SK-N-SH (cell line): Measurements from ENCODE around the gene RFK. TPM values are rescaled to one million over a fixed set of nuclear protein-coding genes. Genes with fewer than 3 reads are reported as not detected.

Experiments used
- CTCF ChIA-PET: fragments of 300-600, 350-600 bp; formaldehyde crosslinking; extraction: SDS; loops from one replicate; lab custom pipeline; 2021; lab: Yijun Ruan, JAX
- POLR2A ChIA-PET: fragments of 350-600 bp; sonication (Branson Sonifier 250); formaldehyde crosslinking; extraction: SDS; loops from one replicate; lab custom pipeline; 2020; ENCODE audit warnings: antibody characterized with exemption, inconsistent platforms; lab: Yijun Ruan, JAX
- DNase-seq: peaks from one replicate; pipeline ENCODE4 v3.0.0; 2012
- H2AFZ ChIP-seq: fragments of 200-600 bp; sonication (generic); 2 replicates; pipeline ENCODE4 v1.8.1; 2016; ENCODE audit warnings: antibody characterized with exemption, mild to moderate bottlenecking, low read depth
- H3F3A ChIP-seq: fragments of 200-600 bp; sonication (generic); replicated peaks from 2 replicates; pipeline ENCODE3; 2016; ENCODE audit warnings: antibody characterized with exemption, mild to moderate bottlenecking; ENCODE audit not compliant: insufficient read depth
- H3K27ac ChIP-seq, 2 experiments: fragments of 200-500 bp in 1 of 2; fragments of 200-600 bp in 1 of 2; sonication (Bioruptor generic) in 1 of 2; sonication (generic), shearing (Covaris generic) in 1 of 2; 2 replicates each; pipeline versions ENCODE4 v1.5.1 to v1.6.1; 2014 to 2016; ENCODE audit warnings: low read depth in 2 of 2, inconsistent platforms in 1 of 2, low read length in 1 of 2, mild to moderate bottlenecking in 1 of 2, mixed read lengths in 1 of 2
- H3K27me3 ChIP-seq: fragments of 200-600 bp; sonication (generic), shearing (Covaris generic); 2 replicates; pipeline ENCODE4 v1.6.1; 2016; ENCODE audit warnings: mixed run types; ENCODE audit not compliant: insufficient read depth
- H3K36me3 ChIP-seq, 2 experiments: fragments of 200-500 bp in 1 of 2; fragments of 200-600 bp in 1 of 2; sonication (Bioruptor generic) in 1 of 2; sonication (generic) in 1 of 2; replicated peaks in 1 of 2; 2 replicates each; pipeline versions ENCODE3 to v1.5.1; 2014 to 2016; ENCODE audit warnings: low read length in 1 of 2, mild to moderate bottlenecking in 1 of 2; ENCODE audit not compliant: insufficient read depth in 2 of 2, control insufficient read depth in 1 of 2
- H3K4me1 ChIP-seq, 2 experiments: fragments of 200-500 bp in 1 of 2; fragments of 200-600 bp in 1 of 2; sonication (Bioruptor generic) in 1 of 2; sonication (generic), shearing (Covaris generic) in 1 of 2; 2 replicates each; pipeline versions ENCODE4 v1.5.1 to v1.6.1; 2014 to 2016; ENCODE audit warnings: low read depth in 1 of 2, low read length in 1 of 2, mixed run types in 1 of 2; ENCODE audit not compliant: insufficient read depth in 2 of 2, control insufficient read depth in 1 of 2
- H3K4me2 ChIP-seq: fragments of 200-600 bp; sonication (generic), shearing (Covaris generic); 2 replicates; pipeline ENCODE4 v1.6.1; 2017; ENCODE audit warnings: mixed run types
- H3K4me3 ChIP-seq, 2 experiments: fragments of 200-500 bp in 1 of 2; fragments of 200-600 bp in 1 of 2; sonication (Bioruptor generic) in 1 of 2; sonication (generic), shearing (Covaris generic) in 1 of 2; 2 replicates each; pipeline versions ENCODE4 v1.5.1 to v1.8.1; 2014 to 2016; ENCODE audit warnings: low read depth in 2 of 2, inconsistent platforms in 1 of 2, low read length in 1 of 2, mild to moderate bottlenecking in 1 of 2, mixed read lengths in 1 of 2, moderate library complexity in 1 of 2
- H3K79me2 ChIP-seq: fragments of 200-600 bp; sonication (generic); 2 replicates; pipeline ENCODE4 v1.8.1; 2017; ENCODE audit warnings: mild to moderate bottlenecking; ENCODE audit not compliant: insufficient read depth
- H3K9ac ChIP-seq: fragments of 200-600 bp; sonication (generic); 2 replicates; pipeline ENCODE4 v1.6.1; 2017; ENCODE audit warnings: mixed run types
- H3K9me2 ChIP-seq: fragments of 200-600 bp; sonication (generic); 2 replicates; pipeline ENCODE4 v1.6.1; 2017; ENCODE audit warnings: mixed run types
- H3K9me3 ChIP-seq: fragments of 200-600 bp; sonication (generic); 2 replicates; pipeline ENCODE4 v1.6.1; 2017; ENCODE audit warnings: mixed run types, mild to moderate bottlenecking, moderate library complexity
- H4K20me1 ChIP-seq: fragments of 200-600 bp; sonication (generic); 2 replicates; pipeline ENCODE4 v1.6.1; 2017; ENCODE audit warnings: mild to moderate bottlenecking, mixed run types; ENCODE audit not compliant: insufficient read depth
- EZH2phosphoT487 ChIP-seq: fragments of 200-600 bp; sonication (generic); IDR thresholded peaks from 2 replicates; pipeline ENCODE4 v1.6.1; 2017; ENCODE audit warnings: low read depth, mixed run types, mild to moderate bottlenecking, antibody characterized with exemption, moderate library complexity, borderline replicate concordance
- FOSL2 ChIP-seq: IDR thresholded peaks from 2 replicates; pipeline ENCODE4 v1.4.0; 2012; ENCODE audit warnings: low read depth, mild to moderate bottlenecking, moderate library complexity, borderline replicate concordance
- GATA2 ChIP-seq: sonication (generic); formaldehyde crosslinking; IDR thresholded peaks from 2 replicates; pipeline ENCODE4 v1.5.0; 2020; ENCODE audit warnings: mild to moderate bottlenecking, missing genetic modification reagents
- MAX ChIP-seq: IDR thresholded peaks from 2 replicates; pipeline ENCODE4 v1.4.0; 2012; ENCODE audit warnings: low read depth
- MXI1 ChIP-seq: IDR thresholded peaks from 2 replicates; pipeline ENCODE4 v1.6.1; 2012; ENCODE audit warnings: mild to moderate bottlenecking, low read depth, low read length, improper control_type of control experiment
- RAD21 ChIP-seq: IDR thresholded peaks from 2 replicates; pipeline ENCODE4 v1.6.1; 2012; ENCODE audit warnings: mild to moderate bottlenecking, low read length
- RCOR1 ChIP-seq: fragments of 150-350 bp; IDR thresholded peaks from 2 replicates; pipeline ENCODE4 v1.6.1; 2017; ENCODE audit warnings: antibody characterized with exemption, low read length
- RFX5 ChIP-seq: IDR thresholded peaks from 2 replicates; pipeline ENCODE4 v1.6.1; 2012; ENCODE audit warnings: mild to moderate bottlenecking, improper control_type of control experiment, low read length
- RXRA ChIP-seq: IDR thresholded peaks from 2 replicates; pipeline ENCODE4 v1.4.0; 2012; ENCODE audit warnings: low read depth, mild to moderate bottlenecking, borderline replicate concordance
- SMC3 ChIP-seq: IDR thresholded peaks from 2 replicates; pipeline ENCODE4 v1.6.1; 2012; ENCODE audit warnings: low read depth, low read length, improper control_type of control experiment
- YY1 ChIP-seq: IDR thresholded peaks from 2 replicates; pipeline ENCODE4 v1.4.0; 2012; ENCODE audit warnings: low read depth, mild to moderate bottlenecking
- ZBTB33 ChIP-seq: IDR thresholded peaks from 2 replicates; pipeline ENCODE4 v1.4.0; 2012; ENCODE audit warnings: low read depth, borderline replicate concordance
- WGBS: methylation state at CpG from one replicate; pipeline ENCODE4 v1.1.6; 2017; ENCODE audit warnings: low lambda C conversion rate; 5-methylcytosine and 5-hydroxymethylcytosine counted together
- polyA plus RNA-seq, 3 experiments: library from polyadenylated mRNA; depleted of rRNA; stranded (reverse); fragments of >200 nt; gene quantifications; 2 replicates each; pipeline ENCODE4 v1.2.3, GENCODE V29; 2012

Gene RFK
- polyA plus RNA-seq, 1 of the 3 experiments (the other 2 are of a cell fraction), result 7.2 TPM

GRCh38 chr9:76355886-76356285 lies 38.3 kb downstream of the RFK start:
- no peak overlapping the region for H3K9ac ChIP-seq
- no peaks in the 10 kb centered on the region for H3K9me3 ChIP-seq
- H3K27ac ChIP-seq, result no peak overlapping the region
- 31% methylated on average over 6 of the region's 6 CpGs for WGBS
- no peaks in the 10 kb centered on the region for H3K36me3 ChIP-seq
- H3K27me3 ChIP-seq, result peaks cover 4% of the 10 kb centered on the region; the same call in 1 of the 2 replicates
- H3K4me1 ChIP-seq, result no peaks in the 10 kb centered on the region
- H3K4me2 ChIP-seq, result no peak overlapping the region
- no peaks in the 10 kb centered on the region for H3F3A ChIP-seq
- no peak for DNase-seq
- H3K9me2 ChIP-seq, result no peaks in the 10 kb centered on the region
- ChIA-PET POLR2A (no interaction called here), CTCF (interaction anchor here (1.1 kb wide), 1 partner anchor 38 kb away, joined by 4 read pairs; the partner anchor contains the start of gene RFK)
- no peaks in the 10 kb centered on the region for H4K20me1 ChIP-seq
- H3K4me3 ChIP-seq, result no peak overlapping the region
- TF ChIP-seq RXRA (no peak), RCOR1 (no peak), RFX5 (no peak), YY1 (no peak), RAD21 (no peak), FOSL2 (no peak), ZBTB33 (no peak), GATA2 (CRISPR knock-in tag) (no peak)
- TF ChIP-seq, all 33 proteins: peak for 0
- no peak overlapping the region for H2AFZ ChIP-seq
- H3K79me2 ChIP-seq, result no peaks in the 10 kb centered on the region

DNA sequence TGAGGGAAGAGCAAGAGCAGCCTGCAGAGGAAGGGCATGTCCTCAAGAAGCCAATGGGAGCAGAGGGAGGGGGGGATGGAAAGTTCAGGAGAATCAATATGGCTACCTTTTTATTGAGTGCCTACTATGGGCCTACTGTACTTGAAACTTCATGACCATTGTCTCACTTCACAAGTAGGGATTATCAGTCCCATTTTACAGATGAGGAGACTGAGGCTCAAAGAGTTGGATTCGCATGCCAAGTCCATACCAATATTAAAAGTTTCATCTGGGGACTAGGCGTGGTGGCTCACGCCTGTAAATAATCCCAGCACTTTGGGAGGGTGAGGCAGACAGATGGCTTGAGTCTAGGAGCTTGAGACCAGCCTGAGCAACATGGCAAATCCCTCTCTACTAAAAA lies 40.0 kb downstream of the RFK start:
- Histone ChIP-seq H3K4me1 (no peaks in the 10 kb centered on the region), H4K20me1 (no peaks in the 10 kb centered on the region), H3K9me3 (no peaks in the 10 kb centered on the region), H3K79me2 (no peaks in the 10 kb centered on the region), H2AFZ (no peak overlapping the region), H3K9ac (no peak overlapping the region), H3F3A (no peaks in the 10 kb centered on the region), H3K9me2 (no peaks in the 10 kb centered on the region), H3K4me3 (no peak overlapping the region), H3K36me3 (no peaks in the 10 kb centered on the region), H3K27ac (no peak overlapping the region), H3K4me2 (no peak overlapping the region), H3K27me3 (peaks cover 4% of the 10 kb centered on the region; the same call in 1 of the 2 replicates)
- POLR2A ChIA-PET, result no interaction called here
- no peak for DNase-seq
- CTCF ChIA-PET, result no interaction called here
- no peak for TF ChIP-seq MAX
- WGBS, result 31% methylated on average over 3 of the region's 3 CpGs

DNA sequence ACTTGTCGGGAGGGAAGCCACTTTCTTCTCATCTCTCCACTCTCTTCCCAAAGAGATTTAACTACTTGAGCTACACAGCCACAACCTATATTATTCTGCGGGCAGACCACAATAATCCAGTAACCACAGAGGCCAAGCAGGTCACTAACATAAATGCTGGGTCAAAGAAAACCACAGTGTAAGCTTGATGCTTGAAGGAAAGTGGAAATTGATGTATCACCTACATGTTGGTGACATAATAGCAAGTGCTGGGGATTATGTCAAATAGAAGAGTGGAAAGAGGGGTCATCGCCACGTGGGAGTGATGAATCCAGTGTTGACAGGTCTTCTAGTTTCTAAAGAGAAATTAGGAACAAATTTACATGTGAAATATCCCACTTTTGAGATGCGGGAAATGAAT lies 40.9 kb downstream of the RFK start:
- Histone ChIP-seq H3F3A (no peaks in the 10 kb centered on the region), H3K4me3 (no peak overlapping the region), H2AFZ (no peak overlapping the region), H3K4me2 (no peak overlapping the region), H4K20me1 (no peaks in the 10 kb centered on the region), H3K4me1 (no peaks in the 10 kb centered on the region), H3K79me2 (no peaks in the 10 kb centered on the region), H3K27ac (no peak overlapping the region), H3K36me3 (no peaks in the 10 kb centered on the region), H3K9me3 (no peaks in the 10 kb centered on the region), H3K27me3 (peaks cover 4% of the 10 kb centered on the region; the same call in 1 of the 2 replicates), H3K9me2 (no peaks in the 10 kb centered on the region), H3K9ac (no peak overlapping the region)
- TF ChIP-seq RXRA (no peak), SMC3 (no peak), EZH2phosphoT487 (no peak), MXI1 (no peak), GATA2 (CRISPR knock-in tag) (no peak), YY1 (no peak)
- POLR2A ChIA-PET, result no interaction called here
- CTCF ChIA-PET, result no interaction called here
- DNase-seq, result no peak
- 19% methylated on average over 5 of the region's 5 CpGs for WGBS
